Measurements from ENCODE around the gene TECR.

Gene TECR

GRCh38 chr19:14517446-14517839, 12.0 kb upstream of the TECR start:
- peak overlapping the region; percentile 87 for H3K4me3 ChIP-seq (replicated peaks; ENCODE audit: low read depth, low read length)
- DNase-seq (ENCODE audit: extremely low read depth, low read depth): no peak
- TF ChIP-seq, protein P1, sequence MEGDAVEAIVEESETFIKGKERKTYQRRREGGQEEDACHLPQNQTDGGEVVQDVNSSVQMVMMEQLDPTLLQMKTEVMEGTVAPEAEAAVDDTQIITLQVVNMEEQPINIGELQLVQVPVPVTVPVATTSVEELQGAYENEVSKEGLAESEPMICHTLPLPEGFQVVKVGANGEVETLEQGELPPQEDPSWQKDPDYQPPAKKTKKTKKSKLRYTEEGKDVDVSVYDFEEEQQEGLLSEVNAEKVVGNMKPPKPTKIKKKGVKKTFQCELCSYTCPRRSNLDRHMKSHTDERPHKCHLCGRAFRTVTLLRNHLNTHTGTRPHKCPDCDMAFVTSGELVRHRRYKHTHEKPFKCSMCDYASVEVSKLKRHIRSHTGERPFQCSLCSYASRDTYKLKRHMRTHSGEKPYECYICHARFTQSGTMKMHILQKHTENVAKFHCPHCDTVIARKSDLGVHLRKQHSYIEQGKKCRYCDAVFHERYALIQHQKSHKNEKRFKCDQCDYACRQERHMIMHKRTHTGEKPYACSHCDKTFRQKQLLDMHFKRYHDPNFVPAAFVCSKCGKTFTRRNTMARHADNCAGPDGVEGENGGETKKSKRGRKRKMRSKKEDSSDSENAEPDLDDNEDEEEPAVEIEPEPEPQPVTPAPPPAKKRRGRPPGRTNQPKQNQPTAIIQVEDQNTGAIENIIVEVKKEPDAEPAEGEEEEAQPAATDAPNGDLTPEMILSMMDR (IDR thresholded peaks at IDR 0.05; ENCODE audit: low read depth, low read length, missing control alignments): no peak

DNA sequence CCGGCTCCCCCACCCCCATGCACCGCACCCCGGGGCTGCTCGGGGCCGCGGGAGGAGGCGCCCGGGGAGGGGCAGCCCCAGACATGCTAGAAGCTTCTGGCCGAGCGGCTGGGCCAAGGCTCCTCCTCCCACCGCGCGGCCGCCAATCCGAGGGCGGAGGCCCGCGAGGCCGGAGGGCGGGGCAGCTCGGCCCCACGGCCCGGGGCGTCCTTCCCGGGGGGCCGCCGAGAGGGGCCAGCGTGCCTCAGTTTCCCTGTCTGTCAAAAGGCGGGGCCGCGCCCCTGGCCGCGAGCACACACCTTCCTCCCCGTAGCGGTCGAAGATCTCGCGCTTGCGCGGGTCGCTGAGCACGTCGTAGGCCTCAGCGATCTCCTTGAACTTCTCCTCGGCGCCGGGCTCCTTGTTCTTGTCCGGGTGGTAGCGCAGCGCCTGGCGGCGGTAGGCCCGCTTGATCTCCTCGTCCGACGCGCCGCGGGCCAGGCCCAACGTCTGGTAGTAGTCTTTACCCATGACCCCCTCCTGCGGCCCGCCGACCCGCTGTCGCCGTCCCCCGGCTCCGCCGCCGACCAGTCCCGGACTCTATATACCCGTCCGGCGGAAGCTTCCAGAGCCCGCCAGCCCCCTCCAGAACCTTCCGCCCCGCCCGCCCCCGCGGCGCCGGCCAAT, 11.4 kb upstream of the TECR start, which contains the start of gene DNAJB1:
Gene DNAJB1, minus strand, starts transcription at position 558 of the 666 bp plus-strand sequence. Its CDS starts 48 bp downstream, at position 510.
- H3K4me3 ChIP-seq (replicated peaks; ENCODE audit: low read depth, low read length): peak within 1 kb of the TSS; percentile 87
- DNase-seq (ENCODE audit: extremely low read depth, low read depth): no peak
- TF ChIP-seq, protein P1 (IDR thresholded peaks at IDR 0.05; ENCODE audit: low read depth, low read length, missing control alignments): no peak

GRCh38 chr19:14519245-14519859, 10.0 kb upstream of the TECR start:
- no peak overlapping the region for H3K4me3 ChIP-seq (replicated peaks; ENCODE audit: low read depth, low read length)
- DNase-seq (ENCODE audit: extremely low read depth, low read depth): no peak
- TF ChIP-seq, protein P1 (IDR thresholded peaks at IDR 0.05; ENCODE audit: low read depth, low read length, missing control alignments): no peak

- TF ChIP-seq, protein P1 (IDR thresholded peaks at IDR 0.05; ENCODE audit: low read depth, low read length, missing control alignments): no peak
- H3K4me3 ChIP-seq (replicated peaks; ENCODE audit: low read depth, low read length): no peak overlapping the region
- no peak for DNase-seq (ENCODE audit: extremely low read depth, low read depth)
Measured at GRCh38 chr19:14519860-14520407, 9.5 kb upstream of the TECR start.

GRCh38 chr19:14520543-14520942, 8.9 kb upstream of the TECR start:
- no peak overlapping the region for H3K4me3 ChIP-seq (replicated peaks; ENCODE audit: low read depth, low read length)
- TF ChIP-seq, protein P1 (IDR thresholded peaks at IDR 0.05; ENCODE audit: low read depth, low read length, missing control alignments): no peak
- no peak for DNase-seq (ENCODE audit: extremely low read depth, low read depth)

DNA sequence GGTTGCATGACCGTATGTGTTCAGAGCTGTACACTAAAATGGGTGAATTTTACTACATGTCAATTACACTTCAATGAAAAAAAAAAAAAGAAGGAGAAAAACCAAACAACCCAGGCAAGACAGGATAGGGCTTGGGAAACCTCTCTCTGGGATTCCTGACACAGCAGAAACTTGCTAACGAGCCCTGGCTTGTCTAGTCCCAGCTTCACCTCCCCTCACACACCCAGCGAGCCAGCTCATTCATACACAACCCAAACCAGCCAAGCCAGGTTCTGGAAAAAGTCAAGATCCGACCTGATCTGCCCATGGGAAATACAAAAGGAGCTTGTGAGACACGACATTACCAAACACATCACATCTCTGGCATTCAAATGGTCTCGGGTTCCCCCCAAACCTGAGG, 3.7 kb upstream of the TECR start:
- TF ChIP-seq, protein P1 (IDR thresholded peaks at IDR 0.05; ENCODE audit: low read depth, low read length, missing control alignments): no peak

More for the DNA sequence above, 3.7 kb upstream of the TECR start:
- H3K4me3 ChIP-seq (replicated peaks; ENCODE audit: low read depth, low read length): no peak overlapping the region
- no peak for DNase-seq (ENCODE audit: extremely low read depth, low read depth)

All from HFF-Myc (cell line).